ENCODE results near the gene ZNF141. TPM values are rescaled to one million over a fixed set of nuclear protein-coding genes. Genes with fewer than 3 reads are reported as not detected.

ZNF141 gene
- total RNA-seq, 1 experiment from 2014 or later: 42.1 TPM

DNA sequence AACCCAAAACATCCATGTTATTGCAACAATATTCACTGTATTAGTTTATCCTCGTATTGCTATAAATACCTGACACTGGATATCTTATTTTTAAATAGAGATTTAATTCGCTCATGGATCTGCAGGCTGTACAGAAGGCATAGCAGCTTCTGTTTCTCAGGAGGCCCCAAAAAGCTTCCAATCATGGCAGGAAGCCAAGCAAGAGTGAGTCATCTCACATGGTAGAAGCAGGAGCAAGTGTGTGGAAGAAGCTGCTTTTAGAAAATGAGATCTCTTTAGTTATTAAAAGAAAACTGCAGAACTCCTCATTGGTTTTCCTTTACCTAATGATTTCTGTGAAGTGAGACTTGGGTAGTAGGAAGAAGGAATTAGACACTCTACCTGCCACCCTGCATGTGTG is 48.7 kb upstream of the ZNF141 start:
- Histone ChIP-seq H3K9ac (ENCODE audit: extremely low read depth, insufficient read length, low read length) (no peak overlapping the region), H3K56ac (ENCODE audit: insufficient read length, low read depth, low read length) (no peak overlapping the region), H4K8ac (replicated peaks; ENCODE audit: insufficient read length, low read depth, low read length) (no peak overlapping the region), H2BK12ac (ENCODE audit: insufficient read length, low read depth, low read length) (no peak overlapping the region), H4K5ac (ENCODE audit: insufficient read length, low read depth, low read length) (no peak overlapping the region), H2AK5ac (ENCODE audit: insufficient read length, low read length) (no peak overlapping the region), H3K79me1 (ENCODE audit: insufficient read depth, low read depth, low read length, poor library complexity, severe bottlenecking) (peaks cover under 1% of the 10 kb centered on the region), H3K23me2 (ENCODE audit: insufficient read length, low read depth, low read length, poor library complexity, severe bottlenecking) (no peaks in the 10 kb centered on the region), H3K23ac (ENCODE audit: insufficient read length, low read depth, low read length) (no peak overlapping the region), H2BK120ac (ENCODE audit: low read depth, low read length, poor library complexity, severe bottlenecking) (no peak overlapping the region), H2BK20ac (ENCODE audit: low read depth, low read length, poor library complexity, severe bottlenecking) (no peak overlapping the region), H3K9me3 (ENCODE audit: control insufficient read depth, low read depth, low read length) (peaks cover 8% of the 10 kb centered on the region), H4K91ac (ENCODE audit: insufficient read length, low read depth, low read length) (no peak overlapping the region), H3K27me3 (ENCODE audit: insufficient read depth, low read length) (no peaks in the 10 kb centered on the region), H3T11ph (ENCODE audit: low read length) (no peak overlapping the region), H3K79me2 (ENCODE audit: insufficient read depth, low read length) (peaks cover 24% of the 10 kb centered on the region; the same call in 1 of the 2 replicates), H2BK5ac (ENCODE audit: insufficient read length, low read length) (no peak overlapping the region), H3K4me2 (ENCODE audit: insufficient read depth, insufficient read length, low read length) (no peak overlapping the region), H3K27ac (ENCODE audit: insufficient read length, low read depth, low read length) (no peak overlapping the region), H2AFZ (ENCODE audit: low read length) (no peak overlapping the region), H3K4me1 (ENCODE audit: insufficient read depth, low read length) (no peaks in the 10 kb centered on the region), H3K14ac (ENCODE audit: insufficient read depth, low read length) (no peak overlapping the region), H4K20me1 (ENCODE audit: control insufficient read depth, insufficient read depth, insufficient read length) (no peaks in the 10 kb centered on the region), H2BK15ac (ENCODE audit: low read depth, low read length) (no peak overlapping the region), H3K4ac (ENCODE audit: low read depth, low read length) (no peak overlapping the region), H3K18ac (ENCODE audit: insufficient read length, low read depth, low read length) (no peak overlapping the region)
- H3K36me3 Mint-ChIP-seq (ENCODE audit: insufficient read depth in 1 of 3, low read depth in 3 of 3): peaks cover 38 to 51% (median 46%) of the 10 kb centered on the region in 3 experiments
- H3K4me3 Mint-ChIP-seq: no peak overlapping the region
- TF ChIP-seq, protein P1, sequence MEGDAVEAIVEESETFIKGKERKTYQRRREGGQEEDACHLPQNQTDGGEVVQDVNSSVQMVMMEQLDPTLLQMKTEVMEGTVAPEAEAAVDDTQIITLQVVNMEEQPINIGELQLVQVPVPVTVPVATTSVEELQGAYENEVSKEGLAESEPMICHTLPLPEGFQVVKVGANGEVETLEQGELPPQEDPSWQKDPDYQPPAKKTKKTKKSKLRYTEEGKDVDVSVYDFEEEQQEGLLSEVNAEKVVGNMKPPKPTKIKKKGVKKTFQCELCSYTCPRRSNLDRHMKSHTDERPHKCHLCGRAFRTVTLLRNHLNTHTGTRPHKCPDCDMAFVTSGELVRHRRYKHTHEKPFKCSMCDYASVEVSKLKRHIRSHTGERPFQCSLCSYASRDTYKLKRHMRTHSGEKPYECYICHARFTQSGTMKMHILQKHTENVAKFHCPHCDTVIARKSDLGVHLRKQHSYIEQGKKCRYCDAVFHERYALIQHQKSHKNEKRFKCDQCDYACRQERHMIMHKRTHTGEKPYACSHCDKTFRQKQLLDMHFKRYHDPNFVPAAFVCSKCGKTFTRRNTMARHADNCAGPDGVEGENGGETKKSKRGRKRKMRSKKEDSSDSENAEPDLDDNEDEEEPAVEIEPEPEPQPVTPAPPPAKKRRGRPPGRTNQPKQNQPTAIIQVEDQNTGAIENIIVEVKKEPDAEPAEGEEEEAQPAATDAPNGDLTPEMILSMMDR (conservative IDR thresholded peaks at IDR 0.05): no peak
- no peak overlapping the region for H3K27ac Mint-ChIP-seq
- DNase-seq: no peak
- H3K9me3 Mint-ChIP-seq: peaks cover 76 to 77% of the 10 kb centered on the region in 2 experiments
- WGBS (ENCODE audit: extremely low coverage, insufficient read length, low lambda C conversion rate): no CpG with 5 or more reads among the region's 2 CpGs
- no peaks in the 10 kb centered on the region; the same call in 1 of the 2 replicates for H3K27me3 Mint-ChIP-seq (ENCODE audit: low read depth)
- H3K4me1 Mint-ChIP-seq: no peaks in the 10 kb centered on the region
